Esophagus (tissue), 2 donors: Measurements from ENCODE around the gene ARHGAP6. TPM values are rescaled to one million over a fixed set of nuclear protein-coding genes. Genes with fewer than 3 reads are reported as not detected.

Experiments
- H3K27ac ChIP-seq, 2 donors: one replicate each; pipeline ENCODE4 v1.5.1; 2013; ENCODE audit warnings: low read depth in 2 of 2, mild to moderate bottlenecking in 2 of 2, inconsistent platforms in 1 of 2, low read length in 1 of 2, moderate library complexity in 1 of 2
- H3K27me3 ChIP-seq, 2 donors: one replicate each; pipeline ENCODE4 v1.6.1; 2013; ENCODE audit warnings: low read length in 2 of 2, control low read depth in 1 of 2, mild to moderate bottlenecking in 1 of 2; ENCODE audit not compliant: insufficient read depth in 2 of 2, control insufficient read depth in 1 of 2
- H3K36me3 ChIP-seq, 2 donors: one replicate each; pipeline ENCODE4 v1.6.1; 2013; ENCODE audit warnings: low read length in 1 of 2; ENCODE audit not compliant: control insufficient read depth in 2 of 2, insufficient read depth in 2 of 2
- H3K4me1 ChIP-seq, 2 donors: one replicate each; pipeline ENCODE4 v1.6.1; 2013; ENCODE audit warnings: low read length in 1 of 2; ENCODE audit not compliant: control insufficient read depth in 2 of 2, insufficient read depth in 2 of 2
- H3K4me3 ChIP-seq, 2 donors: one replicate each; pipeline ENCODE4 v1.5.1; 2013; ENCODE audit warnings: low read length in 2 of 2, mild to moderate bottlenecking in 2 of 2, low read depth in 1 of 2, moderate library complexity in 1 of 2
- H3K9me3 ChIP-seq, 2 donors: one replicate each; pipeline ENCODE4 v1.6.1; 2013; ENCODE audit warnings: mild to moderate bottlenecking in 2 of 2, low read depth in 1 of 2, low read length in 1 of 2, moderate library complexity in 1 of 2; ENCODE audit not compliant: control insufficient read depth in 2 of 2, insufficient read depth in 1 of 2
- WGBS, 2 donors: extraction: QIAGEN DNeasy Blood & Tissue Kit; methylation state at CpG; one replicate each; pipeline ENCODE4 v1.1.7; 2013; 5-methylcytosine and 5-hydroxymethylcytosine counted together
- polyA plus RNA-seq, 2 donors: library from polyadenylated mRNA; stranded (reverse); fragments of 200-250 nt; gene quantifications; one replicate each; pipeline ENCODE4 v1.2.3, GENCODE V29; 2013
- donor health status: healthy with polysubstance abuse.
- donor health status: Bipolar disorder and iron deficiency.

ARHGAP6 gene
- polyA plus RNA-seq, 2 donors, result 0.98 to 1.7 TPM

GRCh38 chrX:11648705-11649519 lies 16.8 kb downstream of the ARHGAP6 start:
- no peaks in the 10 kb centered on the region for H3K9me3 ChIP-seq
- H3K27ac ChIP-seq, result no peak overlapping the region
- H3K27me3 ChIP-seq, result no peaks in the 10 kb centered on the region
- H3K4me3 ChIP-seq, result no peak overlapping the region
- H3K4me1 ChIP-seq, result no peaks in the 10 kb centered on the region
- H3K36me3 ChIP-seq, result no peaks in the 10 kb centered on the region
- WGBS, 2 donors, result 56 to 61% methylated on average over 5 of the region's 5 CpGs

GRCh38 chrX:11647138-11647537 lies 18.6 kb downstream of the ARHGAP6 start:
- H3K4me3 ChIP-seq, result no peak overlapping the region
- H3K9me3 ChIP-seq, result no peaks in the 10 kb centered on the region
- WGBS, 2 donors, result 56 to 64% methylated on average over 3 of the region's 3 CpGs
- no peaks in the 10 kb centered on the region for H3K36me3 ChIP-seq
- no peak overlapping the region for H3K27ac ChIP-seq
- no peaks in the 10 kb centered on the region for H3K27me3 ChIP-seq
- H3K4me1 ChIP-seq, result no peaks in the 10 kb centered on the region

- Histone ChIP-seq H3K27me3 (no peaks in the 10 kb centered on the region), H3K9me3 (no peaks in the 10 kb centered on the region), H3K4me3 (no peak overlapping the region), H3K4me1 (no peaks in the 10 kb centered on the region), H3K27ac (no peak overlapping the region), H3K36me3 (no peaks in the 10 kb centered on the region)
- WGBS, 2 donors, result 54 to 71% methylated on average over 9 of the region's 9 CpGs
Measured at GRCh38 chrX:11641349-11642065, 24.2 kb downstream of the ARHGAP6 start.

- Histone ChIP-seq H3K36me3 (no peaks in the 10 kb centered on the region), H3K9me3 (no peaks in the 10 kb centered on the region), H3K4me3 (no peak overlapping the region), H3K27ac (no peak overlapping the region), H3K4me1 (no peaks in the 10 kb centered on the region), H3K27me3 (no peaks in the 10 kb centered on the region)
- WGBS, 2 donors, result 58% methylated on average over 4 of the region's 4 CpGs
Measured at GRCh38 chrX:11640089-11640488, 25.6 kb downstream of the ARHGAP6 start.

GRCh38 chrX:11632732-11633131 lies 33.0 kb downstream of the ARHGAP6 start:
- no peak overlapping the region for H3K4me3 ChIP-seq
- H3K27ac ChIP-seq, result no peak overlapping the region
- H3K4me1 ChIP-seq, result no peaks in the 10 kb centered on the region
- no peaks in the 10 kb centered on the region for H3K27me3 ChIP-seq
- no peaks in the 10 kb centered on the region for H3K9me3 ChIP-seq
- WGBS, 2 donors, result 20 to 29% methylated on average over 1 of the region's 1 CpG
- H3K36me3 ChIP-seq, result no peaks in the 10 kb centered on the region

GRCh38 chrX:11629593-11630211 lies 36.0 kb downstream of the ARHGAP6 start:
- Histone ChIP-seq H3K4me3 (no peak overlapping the region), H3K4me1 (no peaks in the 10 kb centered on the region), H3K9me3 (no peaks in the 10 kb centered on the region), H3K27ac (no peak overlapping the region), H3K36me3 (no peaks in the 10 kb centered on the region), H3K27me3 (no peaks in the 10 kb centered on the region)
- WGBS, 2 donors, result 10 to 36% methylated on average over 4 of the region's 4 CpGs

- 64 to 73% methylated on average over 5 of the region's 5 CpGs for WGBS, 2 donors
Measured at GRCh38 chrX:11628399-11628798, 37.3 kb downstream of the ARHGAP6 start.

GRCh38 chrX:11626351-11626750 lies 39.4 kb downstream of the ARHGAP6 start:
- H3K27ac ChIP-seq, result no peak overlapping the region
- no peaks in the 10 kb centered on the region for H3K27me3 ChIP-seq

More at GRCh38 chrX:11628399-11628798, 37.3 kb downstream of the ARHGAP6 start:
- H3K27me3 ChIP-seq, result no peaks in the 10 kb centered on the region
- H3K27ac ChIP-seq, result no peak overlapping the region
- H3K4me3 ChIP-seq, result no peak overlapping the region
- H3K4me1 ChIP-seq, result no peaks in the 10 kb centered on the region
- no peaks in the 10 kb centered on the region for H3K36me3 ChIP-seq
- no peaks in the 10 kb centered on the region for H3K9me3 ChIP-seq

GRCh38 chrX:11619441-11619840 lies 46.3 kb downstream of the ARHGAP6 start:
- Histone ChIP-seq H3K4me3 (no peak overlapping the region), H3K4me1 (no peaks in the 10 kb centered on the region), H3K27me3 (no peaks in the 10 kb centered on the region), H3K36me3 (no peaks in the 10 kb centered on the region), H3K27ac (no peak overlapping the region), H3K9me3 (no peaks in the 10 kb centered on the region)
- WGBS, 2 donors, result 41 to 46% methylated on average over 1 of the region's 1 CpG

More at GRCh38 chrX:11626351-11626750, 39.4 kb downstream of the ARHGAP6 start:
- Histone ChIP-seq H3K9me3 (no peaks in the 10 kb centered on the region), H3K4me3 (no peak overlapping the region), H3K4me1 (no peaks in the 10 kb centered on the region), H3K36me3 (no peaks in the 10 kb centered on the region)
